HepG2 (cell line): ENCODE results near the gene MIEF2. TPM values are rescaled to one million over a fixed set of nuclear protein-coding genes. Genes with fewer than 3 reads are reported as not detected.
A peak's percentile ranks its signal among the peaks of the same experiment; 100 is the strongest.

Experiments
- DBP ChIP-seq: sonication (generic); formaldehyde crosslinking; IDR thresholded peaks from 2 replicates; pipeline ENCODE4 v1.4.0; 2020; ENCODE audit warnings: missing genetic modification reagents; ENCODE audit errors: not compliant biosample characterization
- GMEB1 ChIP-seq: sonication (generic); formaldehyde crosslinking; IDR thresholded peaks from 2 replicates; pipeline ENCODE4 v1.5.1; 2020; ENCODE audit warnings: missing genetic modification reagents, mild to moderate bottlenecking, borderline replicate concordance
- HNRNPL ChIP-seq: fragments of 200-400 bp; formaldehyde crosslinking; IDR thresholded peaks from 2 replicates; pipeline ENCODE4 v1.6.1; 2017; ENCODE audit warnings: mild to moderate bottlenecking, low read depth, low read length
- JUNB ChIP-seq: sonication (generic); formaldehyde crosslinking; IDR thresholded peaks from 2 replicates; pipeline ENCODE4 v1.8.0; 2022; ENCODE audit warnings: missing genetic modification reagents, mild to moderate bottlenecking, borderline replicate concordance
- NFE2L2 ChIP-seq: fragments of 150-350 bp; IDR thresholded peaks from 2 replicates; pipeline ENCODE4 v1.6.1; 2014; ENCODE audit warnings: low read length
- REL ChIP-seq: sonication (generic); formaldehyde crosslinking; conservative IDR thresholded peaks from 2 replicates; pipeline ENCODE4 v1.8.0; 2022; ENCODE audit warnings: mild to moderate bottlenecking, missing genetic modification reagents, moderate library complexity
- SIN3A ChIP-seq: IDR thresholded peaks from 2 replicates; pipeline ENCODE4 v1.6.1; 2011; ENCODE audit warnings: low read depth, mild to moderate bottlenecking, control low read depth, low read length, borderline replicate concordance
- SMAD1 ChIP-seq: sonication (generic); formaldehyde crosslinking; IDR thresholded peaks from 2 replicates; pipeline ENCODE4 v1.4.0; 2020; ENCODE audit warnings: missing genetic modification reagents, low read depth, mild to moderate bottlenecking, borderline replicate concordance
- ZBTB4 ChIP-seq: sonication (generic); formaldehyde crosslinking; IDR thresholded peaks from 2 replicates; pipeline ENCODE4 v1.4.0; 2020; ENCODE audit warnings: missing genetic modification reagents, mild to moderate bottlenecking, borderline replicate concordance
- ZBTB43 ChIP-seq: sonication (generic); formaldehyde crosslinking; conservative IDR thresholded peaks from 2 replicates; pipeline ENCODE4 v1.4.0; 2020; ENCODE audit warnings: missing genetic modification reagents
- ZMAT3 ChIP-seq: sonication (generic); formaldehyde crosslinking; conservative IDR thresholded peaks from 2 replicates; pipeline ENCODE4 v1.7.0; 2021; ENCODE audit warnings: missing genetic modification reagents
- ZNF10 ChIP-seq: sonication (generic); formaldehyde crosslinking; IDR thresholded peaks from 2 replicates; pipeline ENCODE4 v1.4.0; 2020; ENCODE audit warnings: mild to moderate bottlenecking, low read depth, missing genetic modification reagents, borderline replicate concordance
- ZNF639 ChIP-seq: conservative IDR thresholded peaks from 2 replicates; pipeline ENCODE4 v1.6.1; 2018; ENCODE audit warnings: missing genetic modification reagents
- ZNF710 ChIP-seq: sonication (generic); formaldehyde crosslinking; IDR thresholded peaks from 2 replicates; pipeline ENCODE4 v1.5.0; 2020; ENCODE audit warnings: mild to moderate bottlenecking, missing genetic modification reagents, borderline replicate concordance
- ZNF891 ChIP-seq: sonication (generic); formaldehyde crosslinking; IDR thresholded peaks from 2 replicates; pipeline ENCODE4 v1.5.0; 2020; ENCODE audit warnings: mild to moderate bottlenecking, missing genetic modification reagents
- polyA plus RNA-seq, 8 experiments: library from polyadenylated mRNA; depleted of rRNA in 3 of 8; stranded (reverse) in 7 of 8; unstranded in 1 of 8; fragments of >200 nt; fragmentation: Illumina TruSeq in 4 of 8; extraction: Trizol in 4 of 8; gene quantifications; 2 replicates each; pipeline versions ENCODE4 v1.2.1 to v1.2.3, GENCODE V29; 2011 to 2016; ENCODE audit warnings: low read depth in 4 of 8, missing spikeins in 1 of 8, mixed read lengths in 1 of 8; ENCODE audit not compliant: insufficient read depth in 1 of 8
- total RNA-seq, 5 experiments: library from RNA; depleted of rRNA; stranded (reverse); fragments of >200 nt; fragmentation: Illumina TruSeq; extraction: Trizol; gene quantifications; 2 replicates each; pipeline ENCODE4 v1.2.3, GENCODE V29; 2016; ENCODE audit warnings: low read depth in 1 of 5

Gene MIEF2
- total and polyA plus RNA-seq, 2 of the 13 experiments (the other 11 are each of a cell fraction or from before 2014, with no cell fraction given), result 6.0 to 8.0 TPM

GRCh38 chr17:18257982-18258355, 2.5 kb upstream of the MIEF2 start (continued):
- TF ChIP-seq ZBTB43 (CRISPR knock-in tag), result peak; percentile 19; the same call in 1 of the 2 replicates
- no peak for TF ChIP-seq ZBTB4
- no peak for TF ChIP-seq JUNB (CRISPR knock-in tag)
- TF ChIP-seq ZMAT3 (CRISPR knock-in tag), result 0 out of 2 replicates have a peak, but pooled peaks have one; percentile 33
- 0 out of 2 replicates have a peak, but pooled peaks have one; percentile 71 for TF ChIP-seq HNRNPL
- peak; percentile 39; the same call in 1 of the 2 replicates for TF ChIP-seq SIN3A
- no peak for TF ChIP-seq ZNF10 (CRISPR knock-in tag)
- TF ChIP-seq GMEB1 (CRISPR knock-in tag), result no peak
- TF ChIP-seq NFE2L2, result no peak
- TF ChIP-seq ZNF891, result no peak
- TF ChIP-seq ZNF639 (CRISPR knock-in tag), result 0 out of 2 replicates have a peak, but pooled peaks have one; percentile 24
- TF ChIP-seq SMAD1 (CRISPR knock-in tag), result no peak
- peak; percentile 41 for TF ChIP-seq DBP (CRISPR knock-in tag)
- TF ChIP-seq ZNF710 (CRISPR knock-in tag), result no peak
- TF ChIP-seq REL, result no peak
